Neural cell (in vitro differentiated cells): ENCODE results near the gene TICRR. TPM values are rescaled to one million over a fixed set of nuclear protein-coding genes. Genes with fewer than 3 reads are reported as not detected.

ENCODE experiments used
- H2AFZ ChIP-seq: fragments of 200-600, 300-800 bp; sonication (generic), shearing (Covaris generic); 2 replicates; pipeline ENCODE4 v1.6.0; 2014; ENCODE audit warnings: low read depth, mild to moderate bottlenecking, antibody characterized with exemption, low read length, moderate library complexity
- H3F3A ChIP-seq: fragments of 200-600 bp; shearing (Covaris generic); 2 replicates; pipeline ENCODE4 v1.6.1; 2016; ENCODE audit warnings: mild to moderate bottlenecking, moderate library complexity, mixed read lengths, antibody characterized with exemption, low read length; ENCODE audit not compliant: insufficient read depth, poor library complexity, severe bottlenecking
- H3K27ac ChIP-seq: fragments of 200-600, 300-800 bp; sonication (generic), shearing (Covaris generic); 2 replicates; pipeline ENCODE4 v1.5.1; 2014; ENCODE audit warnings: mild to moderate bottlenecking, low read length, moderate library complexity
- H3K27me3 ChIP-seq: fragments of 300-800, 200-600 bp; sonication (generic), shearing (Covaris generic); 2 replicates; pipeline ENCODE4 v1.6.0; 2014; ENCODE audit warnings: mild to moderate bottlenecking, low read depth, low read length, moderate library complexity; ENCODE audit not compliant: insufficient read depth
- H3K36me3 ChIP-seq: fragments of 300-800, 200-600 bp; sonication (generic), shearing (Covaris generic); 2 replicates; pipeline ENCODE4 v1.5.1; 2014; ENCODE audit warnings: mild to moderate bottlenecking, antibody characterized with exemption, low read length, moderate library complexity; ENCODE audit not compliant: insufficient read depth
- H3K4me2 ChIP-seq: fragments of 300-800, 200-600 bp; sonication (generic), shearing (Covaris generic); 2 replicates; pipeline ENCODE4 v1.6.0; 2014; ENCODE audit warnings: mild to moderate bottlenecking, low read length
- H3K4me3 ChIP-seq: fragments of 300-800, 200-600 bp; sonication (generic), shearing (Covaris generic); 2 replicates; pipeline ENCODE4 v1.5.1; 2014; ENCODE audit warnings: mild to moderate bottlenecking, low read length, moderate library complexity
- H3K79me2 ChIP-seq: fragments of 200-600 bp; shearing (Covaris generic); replicated peaks from 2 replicates; pipeline ENCODE4 v1.6.0; 2014; ENCODE audit warnings: mild to moderate bottlenecking, low read length, moderate library complexity; ENCODE audit not compliant: insufficient read depth
- H3K9ac ChIP-seq: fragments of 300-800, 200-600 bp; sonication (generic), shearing (Covaris generic); 2 replicates; pipeline ENCODE4 v1.6.1; 2016; ENCODE audit warnings: mild to moderate bottlenecking, low read length, mixed read lengths
- H3K9me2 ChIP-seq: fragments of 200-600 bp; shearing (Covaris generic); 2 replicates; pipeline ENCODE4 v1.6.1; 2016; ENCODE audit warnings: mild to moderate bottlenecking, low read length, mixed read lengths; ENCODE audit not compliant: insufficient read depth
- H3K9me3 ChIP-seq: fragments of 200-600, 300-800 bp; sonication (generic), shearing (Covaris generic); 2 replicates; pipeline ENCODE4 v1.6.1; 2016; ENCODE audit warnings: mild to moderate bottlenecking, mixed run types, low read length, moderate library complexity, mixed read lengths
- H4K20me1 ChIP-seq: fragments of 200-600 bp; shearing (Covaris generic); 2 replicates; pipeline ENCODE4 v1.6.1; 2016; ENCODE audit warnings: mild to moderate bottlenecking, mixed run types; ENCODE audit not compliant: insufficient read depth
- EP300 ChIP-seq: fragments of 450-650 bp; conservative IDR thresholded peaks from 2 replicates; pipeline ENCODE4 v1.6.1; 2014; ENCODE audit warnings: antibody characterized with exemption, mild to moderate bottlenecking, moderate library complexity; ENCODE audit not compliant: poor library complexity, severe bottlenecking
- EZH2 ChIP-seq: fragments of 200-600, 300-800 bp; shearing (Covaris generic), sonication (generic); IDR thresholded peaks from 2 replicates; pipeline ENCODE4 v1.6.1; 2014; ENCODE audit warnings: antibody characterized with exemption, low read length, borderline replicate concordance, mild to moderate bottlenecking; ENCODE audit not compliant: insufficient read depth, poor library complexity, severe bottlenecking
- MXI1 ChIP-seq: fragments of 450-650 bp; conservative IDR thresholded peaks from 2 replicates; pipeline ENCODE4 v1.6.1; 2014; ENCODE audit warnings: antibody characterized with exemption, mild to moderate bottlenecking; ENCODE audit not compliant: poor library complexity, severe bottlenecking
- POLR2AphosphoS5 ChIP-seq: IDR thresholded peaks from 2 replicates; pipeline ENCODE4 v1.6.1; 2012
- RAD21 ChIP-seq: fragments of 450-650 bp; conservative IDR thresholded peaks from 2 replicates; pipeline ENCODE4 v1.6.1; 2014; ENCODE audit warnings: antibody characterized with exemption, mild to moderate bottlenecking, moderate library complexity
- SMC3 ChIP-seq: fragments of 450-650 bp; conservative IDR thresholded peaks from 2 replicates; pipeline ENCODE4 v1.6.1; 2014; ENCODE audit warnings: antibody characterized with exemption, mild to moderate bottlenecking, moderate library complexity; ENCODE audit not compliant: poor library complexity
- TAF1 ChIP-seq: IDR thresholded peaks from 2 replicates; pipeline ENCODE4 v1.6.1; 2012; ENCODE audit warnings: low read depth
- polyA plus RNA-seq: library from polyadenylated mRNA; depleted of rRNA; stranded (reverse); fragments of >200 nt; gene quantifications from 2 replicates; pipeline ENCODE4 v1.2.3, GENCODE V29; 2014
- TF ChIP-seq, protein P1 (sequence below): IDR thresholded peaks from 2 replicates; pipeline ENCODE4 v1.6.1; 2012; ENCODE audit warnings: borderline replicate concordance
- TF ChIP-seq, protein P2 (sequence below): fragments of 450-650 bp; IDR thresholded peaks from 2 replicates; pipeline ENCODE4 v1.5.1; 2014; ENCODE audit warnings: antibody characterized with exemption, mild to moderate bottlenecking, moderate library complexity; ENCODE audit not compliant: poor library complexity, severe bottlenecking

TICRR gene
- polyA plus RNA-seq, 1 donor from 2014 or later, result 0.36 TPM

DNA sequence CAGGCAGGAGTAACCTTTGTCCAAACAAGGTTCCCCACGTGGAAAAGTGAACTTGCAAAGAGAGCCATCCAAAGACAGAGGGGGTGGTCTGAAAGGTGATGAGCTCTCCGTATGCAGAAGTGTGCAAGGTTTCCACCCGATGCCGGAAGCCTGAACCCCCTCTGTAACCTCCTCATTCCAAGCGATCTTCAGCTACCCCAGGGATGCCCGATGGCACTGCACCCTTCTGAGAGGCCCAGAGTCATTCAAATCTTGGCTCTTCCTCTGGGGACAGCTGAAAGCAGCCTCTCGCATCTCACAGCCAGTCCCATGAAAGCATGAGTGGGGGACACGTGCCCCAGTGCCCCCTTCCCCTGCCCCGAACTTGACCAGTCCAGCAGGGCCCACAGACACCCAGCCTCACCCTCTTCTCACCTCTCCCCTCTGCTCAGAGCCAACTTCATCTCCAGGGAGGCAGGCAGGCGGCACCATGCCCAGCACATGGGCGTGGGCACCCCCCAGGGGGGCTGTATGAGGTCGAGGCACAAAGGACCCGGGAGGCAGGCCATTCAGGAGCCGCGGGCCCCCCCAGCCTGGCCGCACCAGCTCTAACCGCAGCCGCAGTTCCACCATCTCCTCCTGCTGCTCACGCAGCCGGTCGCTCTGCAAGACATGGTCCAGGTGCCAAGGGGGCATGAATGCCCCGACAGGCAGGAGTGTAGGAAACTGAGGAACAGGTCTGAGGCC lies 71.3 kb downstream of the TICRR start:
- Histone ChIP-seq H3K79me2 (no peaks in the 10 kb centered on the region), H3K27me3 (no peaks in the 10 kb centered on the region), H3K4me3 (no peak overlapping the region), H3K4me2 (no peak overlapping the region), H3K9me3 (no peaks in the 10 kb centered on the region), H3K27ac (no peak overlapping the region), H3K9ac (no peak overlapping the region), H4K20me1 (no peaks in the 10 kb centered on the region), H3F3A (no peaks in the 10 kb centered on the region), H3K36me3 (no peaks in the 10 kb centered on the region), H2AFZ (no peak overlapping the region), H3K9me2 (no peaks in the 10 kb centered on the region)
- no peak for TF ChIP-seq RAD21
- TF ChIP-seq EZH2, result no peak
- TF ChIP-seq, protein P1, sequence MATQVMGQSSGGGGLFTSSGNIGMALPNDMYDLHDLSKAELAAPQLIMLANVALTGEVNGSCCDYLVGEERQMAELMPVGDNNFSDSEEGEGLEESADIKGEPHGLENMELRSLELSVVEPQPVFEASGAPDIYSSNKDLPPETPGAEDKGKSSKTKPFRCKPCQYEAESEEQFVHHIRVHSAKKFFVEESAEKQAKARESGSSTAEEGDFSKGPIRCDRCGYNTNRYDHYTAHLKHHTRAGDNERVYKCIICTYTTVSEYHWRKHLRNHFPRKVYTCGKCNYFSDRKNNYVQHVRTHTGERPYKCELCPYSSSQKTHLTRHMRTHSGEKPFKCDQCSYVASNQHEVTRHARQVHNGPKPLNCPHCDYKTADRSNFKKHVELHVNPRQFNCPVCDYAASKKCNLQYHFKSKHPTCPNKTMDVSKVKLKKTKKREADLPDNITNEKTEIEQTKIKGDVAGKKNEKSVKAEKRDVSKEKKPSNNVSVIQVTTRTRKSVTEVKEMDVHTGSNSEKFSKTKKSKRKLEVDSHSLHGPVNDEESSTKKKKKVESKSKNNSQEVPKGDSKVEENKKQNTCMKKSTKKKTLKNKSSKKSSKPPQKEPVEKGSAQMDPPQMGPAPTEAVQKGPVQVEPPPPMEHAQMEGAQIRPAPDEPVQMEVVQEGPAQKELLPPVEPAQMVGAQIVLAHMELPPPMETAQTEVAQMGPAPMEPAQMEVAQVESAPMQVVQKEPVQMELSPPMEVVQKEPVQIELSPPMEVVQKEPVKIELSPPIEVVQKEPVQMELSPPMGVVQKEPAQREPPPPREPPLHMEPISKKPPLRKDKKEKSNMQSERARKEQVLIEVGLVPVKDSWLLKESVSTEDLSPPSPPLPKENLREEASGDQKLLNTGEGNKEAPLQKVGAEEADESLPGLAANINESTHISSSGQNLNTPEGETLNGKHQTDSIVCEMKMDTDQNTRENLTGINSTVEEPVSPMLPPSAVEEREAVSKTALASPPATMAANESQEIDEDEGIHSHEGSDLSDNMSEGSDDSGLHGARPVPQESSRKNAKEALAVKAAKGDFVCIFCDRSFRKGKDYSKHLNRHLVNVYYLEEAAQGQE, result no peak
- no peak for TF ChIP-seq EP300
- no peak for TF ChIP-seq TAF1
- TF ChIP-seq, protein P2, sequence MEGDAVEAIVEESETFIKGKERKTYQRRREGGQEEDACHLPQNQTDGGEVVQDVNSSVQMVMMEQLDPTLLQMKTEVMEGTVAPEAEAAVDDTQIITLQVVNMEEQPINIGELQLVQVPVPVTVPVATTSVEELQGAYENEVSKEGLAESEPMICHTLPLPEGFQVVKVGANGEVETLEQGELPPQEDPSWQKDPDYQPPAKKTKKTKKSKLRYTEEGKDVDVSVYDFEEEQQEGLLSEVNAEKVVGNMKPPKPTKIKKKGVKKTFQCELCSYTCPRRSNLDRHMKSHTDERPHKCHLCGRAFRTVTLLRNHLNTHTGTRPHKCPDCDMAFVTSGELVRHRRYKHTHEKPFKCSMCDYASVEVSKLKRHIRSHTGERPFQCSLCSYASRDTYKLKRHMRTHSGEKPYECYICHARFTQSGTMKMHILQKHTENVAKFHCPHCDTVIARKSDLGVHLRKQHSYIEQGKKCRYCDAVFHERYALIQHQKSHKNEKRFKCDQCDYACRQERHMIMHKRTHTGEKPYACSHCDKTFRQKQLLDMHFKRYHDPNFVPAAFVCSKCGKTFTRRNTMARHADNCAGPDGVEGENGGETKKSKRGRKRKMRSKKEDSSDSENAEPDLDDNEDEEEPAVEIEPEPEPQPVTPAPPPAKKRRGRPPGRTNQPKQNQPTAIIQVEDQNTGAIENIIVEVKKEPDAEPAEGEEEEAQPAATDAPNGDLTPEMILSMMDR, result no peak
- no peak for TF ChIP-seq SMC3
- no peak for TF ChIP-seq MXI1
- TF ChIP-seq POLR2AphosphoS5, result no peak

DNA sequence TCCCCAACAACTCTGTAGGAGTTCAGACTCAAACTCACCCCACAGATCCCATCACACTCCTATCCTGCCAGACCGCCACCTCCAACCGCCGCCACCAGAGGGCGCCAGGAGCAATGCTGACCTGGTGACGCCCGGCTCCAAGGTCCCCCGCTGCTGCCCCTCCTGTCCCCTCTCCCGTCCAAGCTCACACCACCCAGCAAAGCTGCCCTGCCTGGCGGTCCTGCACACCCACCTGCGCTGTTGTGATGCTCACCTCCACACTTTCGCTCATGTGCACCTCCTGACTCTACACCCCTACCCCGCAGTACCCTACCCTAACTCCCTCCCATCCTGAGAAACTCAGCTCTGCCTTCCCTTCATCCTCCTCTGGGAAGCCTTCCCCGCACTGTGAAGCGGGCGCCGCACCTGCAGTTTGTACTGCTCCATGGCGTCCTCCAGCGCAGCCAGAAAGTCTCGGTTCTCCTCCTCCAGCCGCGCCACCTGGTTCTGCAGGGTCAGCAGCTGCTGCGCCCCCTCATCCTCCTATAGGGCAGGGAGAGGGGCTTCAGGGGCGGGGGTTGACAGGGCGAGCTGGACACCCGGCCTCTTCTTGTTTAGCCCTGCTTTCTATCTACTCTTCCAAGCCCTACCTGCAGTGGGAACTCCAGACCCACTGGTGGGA lies 72.1 kb downstream of the TICRR start:
- no peaks in the 10 kb centered on the region for H3K9me3 ChIP-seq
- no peak overlapping the region for H3K4me3 ChIP-seq
- H3K9ac ChIP-seq, result no peak overlapping the region
- TF ChIP-seq RAD21, result no peak
- TF ChIP-seq, protein P1, result no peak
- no peak for TF ChIP-seq EP300
- no peak for TF ChIP-seq EZH2
- no peak for TF ChIP-seq TAF1
- TF ChIP-seq, protein P2, result peak; percentile 56
- peak; percentile 33 for TF ChIP-seq SMC3
- TF ChIP-seq MXI1, result no peak
- no peak for TF ChIP-seq POLR2AphosphoS5
- H3K9me2 ChIP-seq, result no peaks in the 10 kb centered on the region
- H3F3A ChIP-seq, result no peaks in the 10 kb centered on the region
- H3K27me3 ChIP-seq, result no peaks in the 10 kb centered on the region
- H2AFZ ChIP-seq, result no peak overlapping the region
- no peaks in the 10 kb centered on the region for H3K36me3 ChIP-seq
- H4K20me1 ChIP-seq, result no peaks in the 10 kb centered on the region
- no peak overlapping the region for H3K27ac ChIP-seq
- H3K79me2 ChIP-seq, result no peaks in the 10 kb centered on the region
- no peak overlapping the region for H3K4me2 ChIP-seq
